Subcutaneous abdominal adipose tissue (tissue), 5 donors: ENCODE data around the gene RIC3.

ENCODE experiments used
- H3K27ac ChIP-seq: one replicate; pipeline ENCODE4 v1.7.0; 2013; ENCODE audit warnings: low read depth, mild to moderate bottlenecking, inconsistent platforms, low read length, moderate library complexity
- H3K27me3 ChIP-seq, 5 donors: one replicate each; pipeline ENCODE4 v1.7.0; 2013; ENCODE audit warnings: low read length in 5 of 5, inconsistent platforms in 1 of 5; ENCODE audit not compliant: control insufficient read depth in 5 of 5, insufficient read depth in 4 of 5
- H3K36me3 ChIP-seq, 5 donors: one replicate each; pipeline ENCODE4 v1.7.0; 2013; ENCODE audit warnings: low read length in 5 of 5; ENCODE audit not compliant: control insufficient read depth in 5 of 5, insufficient read depth in 5 of 5
- H3K4me1 ChIP-seq, 5 donors: one replicate each; pipeline ENCODE4 v1.7.0; 2013; ENCODE audit warnings: low read length in 5 of 5, mild to moderate bottlenecking in 3 of 5, moderate library complexity in 1 of 5; ENCODE audit not compliant: control insufficient read depth in 5 of 5, insufficient read depth in 5 of 5
- H3K4me3 ChIP-seq, 5 donors: one replicate each; pipeline ENCODE4 v1.7.0; 2013; ENCODE audit warnings: low read length in 5 of 5, low read depth in 1 of 5
- H3K9ac ChIP-seq, 5 donors: one replicate each; pipeline ENCODE4 v1.7.0; 2013; ENCODE audit warnings: low read length in 5 of 5, mild to moderate bottlenecking in 4 of 5, moderate library complexity in 3 of 5
- H3K9me3 ChIP-seq, 5 donors: one replicate each; pipeline ENCODE4 v1.7.0; 2013; ENCODE audit warnings: low read length in 5 of 5; ENCODE audit not compliant: control insufficient read depth in 5 of 5
- donor health status: healthy.
- donor health status: healthy.
- donor health status: healthy.
- donor health status: healthy.
- donor health status: healthy.

The RIC3 gene

DNA sequence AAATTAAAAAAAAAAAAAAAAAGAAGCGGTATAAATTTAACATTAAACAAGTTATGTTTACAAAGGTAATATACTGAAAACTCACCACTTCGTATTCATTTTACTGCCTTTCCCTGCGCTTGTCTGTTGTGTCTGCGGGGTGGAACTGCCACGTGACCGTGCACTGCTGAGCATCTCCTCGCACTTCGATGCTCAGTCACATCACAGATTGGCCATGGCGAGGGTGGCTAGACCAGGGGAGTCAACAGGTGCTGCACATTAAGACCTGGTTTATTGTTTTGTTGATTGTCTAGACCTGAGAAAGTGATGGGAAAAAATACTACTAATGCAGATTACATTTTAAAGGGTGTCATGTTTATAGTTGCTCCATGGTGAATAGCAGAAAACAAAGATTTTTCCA lies 110.6 kb downstream of the RIC3 start:
- Histone ChIP-seq H3K27me3 (peaks cover 0 to 3% (median 0%) of the 10 kb centered on the region in 5 donors), H3K4me1 (peaks cover 9 to 65% (median 47%) of the 10 kb centered on the region in 5 donors), H3K4me3 (no peak overlapping the region), H3K9me3 (no peaks in the 10 kb centered on the region), H3K9ac (no peak overlapping the region), H3K36me3 (no peaks in the 10 kb centered on the region), H3K27ac (no peak overlapping the region)

GRCh38 chr11:8056810-8057463 lies 111.9 kb downstream of the RIC3 start:
- Histone ChIP-seq H3K27ac (peak overlapping the region; percentile 62), H3K4me3 (no peak overlapping the region), H3K36me3 (no peaks in the 10 kb centered on the region), H3K9ac (peak overlapping the region in 1 of 5 donors; percentile 21), H3K4me1 (peaks cover 9 to 52% (median 34%) of the 10 kb centered on the region in 5 donors), H3K27me3 (peaks cover 0 to 3% (median 0%) of the 10 kb centered on the region in 5 donors), H3K9me3 (no peaks in the 10 kb centered on the region)
